Measurements from ENCODE around the gene PRR20C. TPM values are rescaled to one million over a fixed set of nuclear protein-coding genes. Genes with fewer than 3 reads are reported as not detected.
A peak's percentile ranks its signal among the peaks of the same experiment; 100 is the strongest.
"Not testable (repeated sequence)": the region's sequence is repeated elsewhere in the genome, so short reads cannot be mapped to it uniquely, and the experiment has no call there.

The PRR20C gene
- total RNA-seq, 6 experiments from 2014 or later: not detected

GRCh38 chr13:57137585-57137984 lies 16.3 kb upstream of the PRR20C start:
- no peaks in the 10 kb centered on the region for H3K9me3 ChIP-seq
- H3K27me3 ChIP-seq: no peaks in the 10 kb centered on the region
- H3K4me1 ChIP-seq: peaks cover 0 to 9% (median 3%) of the 10 kb centered on the region in 4 donors
- intact Hi-C loops (cut with DNase I): no loop called here
- TF ChIP-seq POLR2A (IDR thresholded peaks at IDR 0.05) (no peak), CTCF (IDR thresholded peaks at IDR 0.05) (no peak)
- H3K27ac ChIP-seq: peak overlapping the region in 2 of 3 donors; percentile 30 to 68
- 11% methylated on average over 4 of the region's 4 CpGs for WGBS (ENCODE audit: insufficient coverage, low coverage, low lambda C conversion rate, missing lambda C conversion rate)
- H3K36me3 ChIP-seq: no peaks in the 10 kb centered on the region
- H3K4me3 ChIP-seq: peak overlapping the region in 2 of 3 donors; percentile 32 to 36
- DNase-seq: no peak
- peak; percentile 93 to 98 (median 96) for ATAC-seq

GRCh38 chr13:57138988-57139387 lies 14.9 kb upstream of the PRR20C start:
- no peak for TF ChIP-seq CTCF (IDR thresholded peaks at IDR 0.05)
- no peak for TF ChIP-seq POLR2A (IDR thresholded peaks at IDR 0.05)
- Histone ChIP-seq H3K4me1 (peaks cover 0 to 9% (median 3%) of the 10 kb centered on the region in 4 donors), H3K27ac (no peak overlapping the region), H3K36me3 (no peaks in the 10 kb centered on the region), H3K27me3 (no peaks in the 10 kb centered on the region), H3K9me3 (no peaks in the 10 kb centered on the region), H3K4me3 (no peak overlapping the region)
- ATAC-seq (no peak), DNase-seq (no peak)
- intact Hi-C loops (cut with DNase I): no loop called here
- WGBS (ENCODE audit: insufficient coverage, low coverage, low lambda C conversion rate, missing lambda C conversion rate): 80% methylated on average over 5 of the region's 5 CpGs

- ATAC-seq; H3K27me3 ChIP-seq; H3K36me3 ChIP-seq; H3K27ac ChIP-seq; H3K9me3 ChIP-seq; DNase-seq; H3K4me3 ChIP-seq; intact Hi-C loops (cut with DNase I); H3K4me1 ChIP-seq: not testable (repeated sequence)
- no CpG with 5 or more reads among the region's 18 CpGs for WGBS (ENCODE audit: insufficient coverage, low coverage, low lambda C conversion rate, missing lambda C conversion rate)
Observed at GRCh38 chr13:57139781-57140180, 14.1 kb upstream of the PRR20C start.

- not testable (repeated sequence) for H3K27me3 ChIP-seq
- 100% methylated on average over 4 of the region's 34 CpGs for WGBS (ENCODE audit: insufficient coverage, low coverage, low lambda C conversion rate, missing lambda C conversion rate)
Observed at GRCh38 chr13:57140235-57140968, 13.5 kb upstream of the PRR20C start, which contains the start of gene PRR20A. TSS of gene PRR20A (plus strand) at chr13:57140918. CDS start at chr13:57141305, 387 bp downstream.

GRCh38 chr13:57147188-57147587 lies 6.7 kb upstream of the PRR20C start, which contains the start of gene PRR20B:
TSS of gene PRR20B (plus strand) at chr13:57147488. CDS start at chr13:57147875, 387 bp downstream.
- not testable (repeated sequence) for DNase-seq

More at GRCh38 chr13:57140235-57140968, 13.5 kb upstream of the PRR20C start, which contains the start of gene PRR20A:
- ATAC-seq; H3K27ac ChIP-seq; DNase-seq; H3K9me3 ChIP-seq; H3K4me3 ChIP-seq; H3K36me3 ChIP-seq; intact Hi-C loops (cut with DNase I); H3K4me1 ChIP-seq: not testable (repeated sequence)

GRCh38 chr13:57148106-57148505 lies 5.8 kb upstream of the PRR20C start:
- H3K36me3 ChIP-seq: not testable (repeated sequence)

More at GRCh38 chr13:57147188-57147587, 6.7 kb upstream of the PRR20C start, which contains the start of gene PRR20B:
- WGBS (ENCODE audit: insufficient coverage, low coverage, low lambda C conversion rate, missing lambda C conversion rate): no CpG with 5 or more reads among the region's 22 CpGs
- H3K27me3 ChIP-seq; H3K27ac ChIP-seq; H3K9me3 ChIP-seq; intact Hi-C loops (cut with DNase I); H3K36me3 ChIP-seq; ATAC-seq; H3K4me1 ChIP-seq; H3K4me3 ChIP-seq: not testable (repeated sequence)

GRCh38 chr13:57160332-57160731 lies 6.5 kb downstream of the PRR20C start, which contains the start of gene PRR20D:
TSS of gene PRR20D (plus strand) at chr13:57160632. CDS start at chr13:57161019, 387 bp downstream.
- H3K27ac ChIP-seq; intact Hi-C loops (cut with DNase I); H3K4me1 ChIP-seq; H3K4me3 ChIP-seq; H3K27me3 ChIP-seq; H3K36me3 ChIP-seq; ATAC-seq; DNase-seq; H3K9me3 ChIP-seq: not testable (repeated sequence)
- WGBS (ENCODE audit: insufficient coverage, low coverage, low lambda C conversion rate, missing lambda C conversion rate): no CpG with 5 or more reads among the region's 22 CpGs

More at GRCh38 chr13:57148106-57148505, 5.8 kb upstream of the PRR20C start:
- H3K9me3 ChIP-seq; intact Hi-C loops (cut with DNase I); H3K27ac ChIP-seq; H3K4me1 ChIP-seq; ATAC-seq; H3K4me3 ChIP-seq; DNase-seq; H3K27me3 ChIP-seq: not testable (repeated sequence)
- WGBS (ENCODE audit: insufficient coverage, low coverage, low lambda C conversion rate, missing lambda C conversion rate): 92% methylated on average over 9 of the region's 14 CpGs

GRCh38 chr13:57166897-57167296 lies 13.0 kb downstream of the PRR20C start, which contains the start of gene PRR20E:
TSS of gene PRR20E (plus strand) at chr13:57167197. CDS start at chr13:57167584, 387 bp downstream.
- WGBS (ENCODE audit: insufficient coverage, low coverage, low lambda C conversion rate, missing lambda C conversion rate): no CpG with 5 or more reads among the region's 22 CpGs
- DNase-seq; H3K36me3 ChIP-seq; ATAC-seq; H3K4me1 ChIP-seq; H3K27ac ChIP-seq; H3K9me3 ChIP-seq; intact Hi-C loops (cut with DNase I); H3K4me3 ChIP-seq; H3K27me3 ChIP-seq: not testable (repeated sequence)

Data from right lobe of liver (tissue), 6 donors.